Left renal pelvis (tissue), 4 donors: ENCODE measurements around the gene EGLN1. TPM values are rescaled to one million over a fixed set of nuclear protein-coding genes. Genes with fewer than 3 reads are reported as not detected.

Source experiments
- DNase-seq, 4 donors: peaks; one replicate each; pipeline ENCODE4 v3.0.0-alpha.2; 2013; ENCODE audit warnings: low read depth in 4 of 4, low spot score in 3 of 4
- polyA plus RNA-seq, 4 donors: library from polyadenylated mRNA; unstranded; fragments of 120-200 nt; gene quantifications; one replicate each; pipeline ENCODE4 v1.2.1, GENCODE V29; 2013; ENCODE audit not compliant: insufficient read length in 4 of 4

Gene EGLN1
- polyA plus RNA-seq, 4 donors: 33.9 to 49.2 (median 46.6) TPM

- no peak for DNase-seq
These were observed 20.6 kb downstream of the EGLN1 start for GRCh38 chr1:231401478-231401877.

GRCh38 chr1:231397886-231398671 lies 24.0 kb downstream of the EGLN1 start:
- DNase-seq: no peak

GRCh38 chr1:231396643-231397042 lies 25.4 kb downstream of the EGLN1 start:
- DNase-seq: no peak

GRCh38 chr1:231395998-231396390 lies 26.1 kb downstream of the EGLN1 start:
- no peak for DNase-seq

- DNase-seq: no peak
These were observed 26.8 kb downstream of the EGLN1 start for GRCh38 chr1:231395076-231395997.

GRCh38 chr1:231393668-231394067 lies 28.4 kb downstream of the EGLN1 start:
- DNase-seq: no peak

- DNase-seq: no peak
These were observed 29.5 kb downstream of the EGLN1 start for GRCh38 chr1:231392389-231393131.

- DNase-seq: no peak
These were observed 32.0 kb downstream of the EGLN1 start for GRCh38 chr1:231390071-231390470.

- no peak for DNase-seq
These were observed 34.1 kb downstream of the EGLN1 start for GRCh38 chr1:231387770-231388669.

GRCh38 chr1:231386466-231386865 lies 35.6 kb downstream of the EGLN1 start:
- DNase-seq: no peak

GRCh38 chr1:231385416-231385748 lies 36.7 kb downstream of the EGLN1 start:
- DNase-seq: no peak

- no peak for DNase-seq
These were observed 37.2 kb downstream of the EGLN1 start for GRCh38 chr1:231384696-231385415.

GRCh38 chr1:231383159-231383860 lies 38.8 kb downstream of the EGLN1 start:
- no peak for DNase-seq

- no peak for DNase-seq
These were observed 39.7 kb downstream of the EGLN1 start for GRCh38 chr1:231382426-231382825.

- DNase-seq: no peak
These were observed 40.4 kb downstream of the EGLN1 start for GRCh38 chr1:231381729-231382128.

GRCh38 chr1:231376875-231377549 lies 45.1 kb downstream of the EGLN1 start:
- no peak for DNase-seq

- no peak for DNase-seq
These were observed 46.0 kb downstream of the EGLN1 start for GRCh38 chr1:231376101-231376500.

GRCh38 chr1:231374394-231374793 lies 47.7 kb downstream of the EGLN1 start:
- DNase-seq: no peak
